HEK293T (cell line): ENCODE data around the gene GPR83.

Source experiments
- CTCF ChIA-PET: fragments of 350-600 bp; formaldehyde crosslinking; extraction: SDS; loops from one replicate; lab custom pipeline; 2021; ENCODE audit warnings: antibody characterized with exemption, inconsistent platforms; lab: Yijun Ruan, JAX
- POLR2A ChIA-PET: fragments of 350-600 bp; formaldehyde crosslinking; extraction: SDS; loops from one replicate; lab custom pipeline; 2020; ENCODE audit warnings: antibody characterized with exemption, inconsistent platforms; lab: Yijun Ruan, JAX
- DNase-seq: peaks from one replicate; pipeline ENCODE4 v3.0.0; 2012; ENCODE audit warnings: mixed read lengths; ENCODE audit errors: extremely low spot score
- ARNT ChIP-seq: fragments of 450-650 bp; IDR thresholded peaks from 2 replicates; pipeline ENCODE4 v1.6.1; 2017; ENCODE audit warnings: mild to moderate bottlenecking
- BHLHE40 ChIP-seq: fragments of 450-650 bp; IDR thresholded peaks from 2 replicates; pipeline ENCODE4 v1.6.1; 2016; ENCODE audit warnings: mild to moderate bottlenecking, moderate library complexity, borderline replicate concordance
- CTBP1 ChIP-seq: fragments of 450-650 bp; IDR thresholded peaks from 2 replicates; pipeline ENCODE4 v1.6.1; 2016; ENCODE audit warnings: borderline replicate concordance
- ELF4 ChIP-seq: fragments of 450-650 bp; IDR thresholded peaks from 2 replicates; pipeline ENCODE4 v1.6.1; 2017; ENCODE audit warnings: antibody characterized with exemption
- FOXA1 ChIP-seq: fragments of 450-650 bp; IDR thresholded peaks from 2 replicates; pipeline ENCODE4 v1.6.1; 2016; ENCODE audit warnings: mild to moderate bottlenecking
- FOXK2 ChIP-seq: fragments of 450-650 bp; IDR thresholded peaks from 2 replicates; pipeline ENCODE4 v1.6.1; 2016; ENCODE audit warnings: mild to moderate bottlenecking
- FOXM1 ChIP-seq: fragments of 450-650 bp; IDR thresholded peaks from 2 replicates; pipeline ENCODE4 v1.6.1; 2017; ENCODE audit warnings: mild to moderate bottlenecking, borderline replicate concordance
- HDGF ChIP-seq: fragments of 450-650 bp; IDR thresholded peaks from 2 replicates; pipeline ENCODE4 v1.6.1; 2017; ENCODE audit warnings: antibody characterized with exemption, borderline replicate concordance
- L3MBTL2 ChIP-seq: fragments of 450-650 bp; conservative IDR thresholded peaks from 2 replicates; pipeline ENCODE4 v1.6.1; 2016; ENCODE audit warnings: mild to moderate bottlenecking
- LEF1 ChIP-seq: fragments of 450-650 bp; IDR thresholded peaks from 2 replicates; pipeline ENCODE4 v1.6.1; 2017; ENCODE audit warnings: mild to moderate bottlenecking, borderline replicate concordance
- NFRKB ChIP-seq: fragments of 450-650 bp; IDR thresholded peaks from 2 replicates; pipeline ENCODE4 v1.6.1; 2016; ENCODE audit warnings: mild to moderate bottlenecking, moderate library complexity
- SP1 ChIP-seq: fragments of 450-650 bp; IDR thresholded peaks from 2 replicates; pipeline ENCODE4 v1.6.1; 2017
- SUZ12 ChIP-seq: fragments of 450-650 bp; IDR thresholded peaks from 2 replicates; pipeline ENCODE4 v1.6.1; 2016; ENCODE audit warnings: mild to moderate bottlenecking
- TARDBP ChIP-seq: fragments of 450-650 bp; IDR thresholded peaks from 2 replicates; pipeline ENCODE4 v1.6.1; 2016
- ZNF384 ChIP-seq: fragments of 450-650 bp; IDR thresholded peaks from 2 replicates; pipeline ENCODE4 v1.6.1; 2016
- TF ChIP-seq, protein P1 (sequence below): fragments of 450-650 bp; IDR thresholded peaks from 2 replicates; pipeline ENCODE4 v1.6.1; 2016

The GPR83 gene

DNA sequence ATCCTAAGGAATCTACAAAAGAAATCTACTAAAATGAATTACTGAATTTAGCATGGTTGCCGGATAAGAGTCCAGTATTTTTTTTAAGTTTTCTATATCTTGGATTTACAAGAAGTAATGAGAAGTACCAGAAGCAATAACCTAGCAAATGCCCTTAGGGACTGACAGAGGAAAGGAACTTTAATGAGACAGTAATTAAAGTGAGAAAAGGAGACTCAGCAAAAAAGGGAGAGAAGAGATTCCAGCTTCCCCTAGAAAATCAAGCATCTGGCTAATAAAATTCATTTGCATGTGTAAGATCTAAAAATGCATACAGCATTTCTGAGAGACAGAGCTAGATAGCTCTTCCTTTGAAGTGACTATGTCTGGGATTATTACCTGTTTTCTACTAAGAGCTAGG is 57.7 kb downstream of the GPR83 start:
- ChIA-PET POLR2A (no interaction called here), CTCF (no interaction called here)
- DNase-seq = no peak
- TF ChIP-seq TARDBP (no peak), BHLHE40 (no peak), HDGF (no peak), SP1 (no peak), FOXA1 (no peak), L3MBTL2 (no peak), LEF1 (no peak), NFRKB (no peak), SUZ12 (no peak)

DNA sequence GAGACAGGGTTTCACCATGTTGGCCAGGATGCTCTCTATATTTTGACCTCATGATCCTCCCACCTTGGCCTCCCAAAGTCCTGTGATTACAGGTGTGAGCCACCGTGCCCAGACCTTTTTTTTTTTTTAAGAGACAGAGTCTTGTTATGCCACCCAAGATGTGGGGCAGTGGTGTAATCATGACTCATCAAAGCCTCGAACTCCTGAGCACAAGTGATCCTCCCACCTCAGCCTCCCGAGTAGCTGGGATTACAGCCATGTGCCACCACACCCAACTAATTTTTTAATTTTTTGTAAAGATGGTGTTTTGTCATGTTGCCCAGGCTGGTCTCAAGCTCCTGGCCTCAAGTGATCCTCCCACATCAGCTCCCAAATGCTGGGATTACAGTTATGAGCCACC is 59.0 kb downstream of the GPR83 start:
- TF ChIP-seq L3MBTL2 (no peak), SUZ12 (no peak), ELF4 (no peak), LEF1 (no peak), BHLHE40 (no peak), ZNF384 (no peak), TARDBP (no peak), FOXA1 (no peak), FOXK2 (no peak), CTBP1 (no peak), HDGF (no peak), FOXM1 (no peak), ARNT (no peak), SP1 (no peak), NFRKB (no peak)
- TF ChIP-seq, protein P1, sequence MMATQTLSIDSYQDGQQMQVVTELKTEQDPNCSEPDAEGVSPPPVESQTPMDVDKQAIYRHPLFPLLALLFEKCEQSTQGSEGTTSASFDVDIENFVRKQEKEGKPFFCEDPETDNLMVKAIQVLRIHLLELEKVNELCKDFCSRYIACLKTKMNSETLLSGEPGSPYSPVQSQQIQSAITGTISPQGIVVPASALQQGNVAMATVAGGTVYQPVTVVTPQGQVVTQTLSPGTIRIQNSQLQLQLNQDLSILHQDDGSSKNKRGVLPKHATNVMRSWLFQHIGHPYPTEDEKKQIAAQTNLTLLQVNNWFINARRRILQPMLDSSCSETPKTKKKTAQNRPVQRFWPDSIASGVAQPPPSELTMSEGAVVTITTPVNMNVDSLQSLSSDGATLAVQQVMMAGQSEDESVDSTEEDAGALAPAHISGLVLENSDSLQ = no peak
- POLR2A ChIA-PET = no interaction called here
- no peak for DNase-seq
- CTCF ChIA-PET = no interaction called here

DNA sequence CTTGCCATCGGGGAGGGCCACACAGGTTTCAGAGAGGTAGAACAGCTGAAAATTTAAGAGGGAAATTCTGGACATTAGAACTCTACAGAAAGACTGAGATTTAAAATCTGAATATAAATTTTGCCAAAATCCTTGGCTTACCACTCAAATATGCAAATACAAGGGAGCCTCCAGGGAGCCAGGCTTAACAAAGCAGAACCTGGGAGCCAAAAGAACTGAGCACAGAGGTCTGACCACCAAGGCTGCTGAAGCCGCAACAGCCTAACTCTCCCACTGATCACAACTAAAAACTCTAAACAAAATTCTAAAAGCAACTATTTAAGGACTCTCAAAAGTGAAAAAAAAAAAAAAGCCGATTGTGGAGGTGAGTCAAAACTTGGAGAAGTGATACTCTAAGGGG is 62.6 kb downstream of the GPR83 start:
- DNase-seq = no peak

DNA sequence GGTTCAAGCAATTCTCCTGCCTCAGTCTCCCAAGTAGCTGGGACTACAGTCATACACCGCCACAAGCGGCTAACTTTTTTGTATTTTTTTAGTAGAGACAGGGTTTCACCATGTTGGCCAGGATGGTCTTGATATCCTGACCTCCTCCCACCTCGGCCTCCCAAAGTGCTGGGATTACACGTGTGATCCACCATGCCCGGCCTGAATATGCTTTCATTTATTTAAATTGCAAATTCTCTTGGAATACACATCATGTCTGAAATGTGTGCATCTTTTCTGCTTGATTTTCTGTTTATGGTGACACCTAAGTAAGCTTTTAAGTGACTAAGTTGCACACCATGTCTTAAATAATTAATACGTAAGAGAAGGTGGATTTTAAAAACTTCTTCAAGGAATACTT is 65.2 kb downstream of the GPR83 start:
- no peak for DNase-seq
- POLR2A ChIA-PET = no interaction called here
- TF ChIP-seq L3MBTL2 (no peak), FOXM1 (no peak), ZNF384 (no peak), HDGF (no peak), ELF4 (no peak), LEF1 (no peak), FOXK2 (no peak), SUZ12 (no peak)
- CTCF ChIA-PET = no interaction called here

More for the DNA sequence above, 62.6 kb downstream of the GPR83 start:
- POLR2A ChIA-PET = no interaction called here
- CTCF ChIA-PET = no interaction called here
- TF ChIP-seq SP1 (no peak), FOXM1 (no peak), ELF4 (no peak), BHLHE40 (no peak), NFRKB (no peak), FOXA1 (no peak), SUZ12 (no peak), FOXK2 (no peak), CTBP1 (no peak), ZNF384 (no peak), TARDBP (no peak), L3MBTL2 (no peak)

DNA sequence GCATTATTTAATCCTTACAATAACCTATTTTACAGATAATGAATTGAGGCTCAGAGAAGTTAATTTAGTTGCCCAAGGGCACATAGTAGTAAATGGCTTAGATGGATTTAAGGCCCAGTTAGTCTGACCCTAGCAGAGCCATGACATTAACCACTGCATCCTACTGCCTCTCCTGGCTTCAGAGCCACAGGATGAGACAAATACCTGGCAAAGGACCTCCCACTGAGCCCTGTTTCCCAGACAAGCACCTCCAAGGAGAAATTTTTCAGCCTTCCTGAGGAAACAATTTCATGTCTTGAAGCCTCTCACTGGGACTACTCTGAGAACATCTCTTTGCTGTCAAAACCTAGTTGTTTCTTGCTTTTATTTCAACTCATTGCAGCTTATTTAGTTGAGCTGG is 68.4 kb downstream of the GPR83 start:
- DNase-seq = no peak
- TF ChIP-seq L3MBTL2 = no peak
- no peak for TF ChIP-seq FOXM1
- TF ChIP-seq NFRKB = no peak
- TF ChIP-seq, protein P1 = no peak
- TF ChIP-seq HDGF = no peak
- TF ChIP-seq BHLHE40 = no peak
- TF ChIP-seq FOXK2 = no peak
- TF ChIP-seq TARDBP = no peak
- no peak for TF ChIP-seq SUZ12
- TF ChIP-seq SP1 = no peak
- TF ChIP-seq FOXA1 = no peak
- TF ChIP-seq ARNT = no peak
- TF ChIP-seq ZNF384 = no peak
- TF ChIP-seq CTBP1 = no peak
- TF ChIP-seq LEF1 = no peak

DNA sequence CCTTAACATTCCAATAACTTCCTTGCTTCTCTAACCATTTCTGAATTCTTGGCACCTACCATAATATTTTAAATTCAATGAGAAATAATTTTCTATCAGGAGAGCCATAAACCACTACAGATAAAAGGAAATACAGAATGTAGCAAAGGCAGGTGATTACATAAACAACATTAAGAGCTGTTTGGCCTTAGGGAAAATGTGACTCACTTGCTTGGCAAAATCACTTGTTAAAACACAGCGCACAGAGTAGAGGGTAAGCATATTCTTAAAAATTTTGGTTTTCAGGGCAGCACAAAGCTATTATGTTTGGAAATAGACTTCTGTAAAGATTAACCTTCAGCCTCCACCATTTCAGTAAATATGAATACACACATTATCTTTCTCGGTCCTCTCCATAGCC is 70.4 kb downstream of the GPR83 start:
- POLR2A ChIA-PET = no interaction called here
- CTCF ChIA-PET = no interaction called here
- TF ChIP-seq FOXK2 (no peak), LEF1 (no peak), TARDBP (no peak), ZNF384 (no peak), SUZ12 (no peak)
- DNase-seq = no peak

More for the DNA sequence above, 68.4 kb downstream of the GPR83 start:
- CTCF ChIA-PET = interaction anchor here (0.7 kb wide), 1 partner anchor 435 kb away, joined by 3 read pairs; no protein-coding TSS in a partner anchor
- POLR2A ChIA-PET = no interaction called here

DNA sequence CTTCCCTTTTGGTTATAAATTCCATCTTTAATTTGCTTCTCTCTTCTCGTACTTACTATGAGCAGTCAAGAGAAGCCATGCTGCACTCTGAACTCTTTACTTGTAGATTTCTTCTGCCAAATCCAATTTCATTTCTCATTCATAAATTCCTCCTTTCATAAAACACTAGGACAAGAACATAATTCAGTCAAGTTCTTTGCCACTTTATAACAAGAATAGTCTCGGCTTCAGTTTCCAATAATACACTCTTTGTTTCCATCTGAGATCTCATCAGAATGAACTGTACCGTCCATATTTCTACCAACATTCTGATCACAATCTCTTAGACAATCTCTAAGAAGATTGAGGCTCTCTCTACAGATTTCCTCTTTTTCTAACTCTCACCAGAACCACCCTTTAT is 71.7 kb downstream of the GPR83 start:
- ChIA-PET POLR2A (no interaction called here), CTCF (no interaction called here)
- TF ChIP-seq ZNF384 (no peak), ARNT (no peak)
- no peak for DNase-seq

DNA sequence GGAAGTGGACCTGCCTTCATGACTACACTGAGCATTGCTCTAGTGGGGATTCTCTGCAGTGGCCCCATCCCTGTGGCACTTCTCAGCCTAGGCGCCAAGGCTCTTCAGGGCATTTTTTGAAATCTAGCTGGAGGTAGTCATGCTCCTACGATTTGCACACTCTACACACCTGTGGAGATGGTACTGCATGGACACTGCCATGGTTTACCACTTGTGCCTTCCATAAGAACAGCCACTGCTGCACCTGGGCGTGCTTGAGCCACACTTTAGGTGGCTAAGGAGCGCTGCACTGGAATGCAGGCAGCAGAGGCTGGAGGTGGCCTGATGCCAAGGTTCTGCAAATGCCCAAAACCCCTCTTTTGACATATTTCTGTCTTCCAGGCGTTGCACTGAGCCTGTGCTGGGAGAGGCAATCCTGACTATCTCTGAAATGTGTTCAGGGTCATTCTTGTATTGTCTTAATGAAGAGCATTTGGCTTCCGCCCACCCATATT is 72.6 kb downstream of the GPR83 start:
- DNase-seq = no peak
- POLR2A ChIA-PET = no interaction called here

More for the DNA sequence above, 72.6 kb downstream of the GPR83 start:
- TF ChIP-seq ZNF384 (no peak), ELF4 (no peak), SP1 (no peak), L3MBTL2 (no peak), LEF1 (no peak), ARNT (no peak), FOXA1 (no peak), BHLHE40 (no peak), HDGF (no peak), FOXM1 (no peak), FOXK2 (no peak), SUZ12 (no peak), CTBP1 (no peak), TARDBP (no peak), NFRKB (no peak)
- TF ChIP-seq, protein P1 = no peak
- CTCF ChIA-PET = no interaction called here
